Left cardiac atrium (tissue), 4 donors: Measurements from ENCODE around the gene DEFB119. TPM values are rescaled to one million over a fixed set of nuclear protein-coding genes. Genes with fewer than 3 reads are reported as not detected.
"Not testable (repeated sequence)": the region's sequence is repeated elsewhere in the genome, so short reads cannot be mapped to it uniquely, and the experiment has no call there.

Source experiments
- ATAC-seq, 2 donors: fragments of 200-7000 bp; cut with Tn5 transposase; one replicate each; pipeline ENCODE4 v1.9.1; 2020; ENCODE audit warnings: mild to moderate bottlenecking in 2 of 2, moderate library complexity in 2 of 2
- DNase-seq: peaks from one replicate; pipeline ENCODE4 v3.0.0-alpha.2; 2020
- intact Hi-C, 2 donors: fragments of 100-400 bp; cut with DNase I; formaldehyde crosslinking; loops; one replicate each; pipeline versions ENCODE4 v1.14.1 to v1.15.1; 2022 to 2023
- long read RNA-seq: library from polyadenylated mRNA; unstranded; transcript quantifications from one replicate; pipeline ENCODE4 v2.0.0, GENCODE V29; 2021
- total RNA-seq, 2 donors: library from RNA; stranded (reverse); fragmentation: NEBNext Ultra II Directional; extraction: Animal tissue kit (Norgen Biotek cat#: 25700); gene quantifications; one replicate each; pipeline ENCODE4 v1.2.1, GENCODE V29; 2021
- donor health status: DM: no; HTN: yes; CAD: no.
- donor health status: DM: no; HTN: yes; CAD: no; lungs with severe emphysema.
- donor health status: DM: yes; HTN: yes; CAD: no.
- donor health status: Dilated cardiomyopathy.

DEFB119 gene
- not detected for total RNA-seq
- long read RNA-seq = 0 reads

- no peak for ATAC-seq
- intact Hi-C loops = no loop called here
- no peak for DNase-seq
Measured at GRCh38 chr20:31390490-31390889, at the start of gene DEFB119. Gene DEFB119 (minus strand): TSS chr20:31390590. CDS start chr20:31390483, 107 bp downstream.

- intact Hi-C loops = no loop called here
- DNase-seq (no peak), ATAC-seq (no peak)
Measured at GRCh38 chr20:31430568-31431115, 40.3 kb upstream of the DEFB119 start.

- intact Hi-C loops, ATAC-seq, DNase-seq: not testable (repeated sequence)
Measured at GRCh38 chr20:31427576-31427975, 37.2 kb upstream of the DEFB119 start.

DNA sequence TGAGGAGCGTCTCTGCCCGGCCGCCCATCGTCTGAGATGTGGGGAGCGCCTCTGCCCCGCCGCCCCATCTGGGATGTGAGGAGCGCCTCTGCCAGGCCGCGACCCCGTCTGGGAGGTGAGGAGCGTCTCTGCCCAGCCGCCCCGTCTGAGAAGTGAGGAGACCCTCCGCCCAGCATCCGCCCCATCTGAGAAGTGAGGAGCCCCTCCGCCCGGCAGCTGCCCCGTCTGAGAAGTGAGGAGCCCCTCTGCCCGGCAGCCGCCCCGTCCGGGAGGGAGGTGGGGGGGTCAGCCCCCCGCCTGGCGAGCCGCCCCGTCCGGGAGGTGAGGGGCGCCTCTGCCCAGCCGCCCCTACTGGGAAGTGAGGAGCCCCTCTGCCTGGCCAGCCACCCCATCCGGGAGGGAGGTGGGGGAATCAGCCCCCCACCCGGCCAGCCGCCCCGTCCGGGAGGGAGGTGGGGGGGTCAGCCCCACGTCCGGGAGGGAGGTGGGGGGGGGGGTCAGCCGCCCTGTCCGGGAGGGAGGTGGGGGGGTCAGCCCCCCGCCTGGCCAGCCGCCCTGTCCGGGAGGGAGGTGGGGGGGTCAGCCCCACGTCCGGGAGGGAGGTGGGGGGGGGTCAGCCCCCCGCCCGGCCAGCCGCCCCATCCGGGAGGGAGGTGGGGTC lies 36.6 kb upstream of the DEFB119 start:
- ATAC-seq, DNase-seq, intact Hi-C loops: not testable (repeated sequence)

DNA sequence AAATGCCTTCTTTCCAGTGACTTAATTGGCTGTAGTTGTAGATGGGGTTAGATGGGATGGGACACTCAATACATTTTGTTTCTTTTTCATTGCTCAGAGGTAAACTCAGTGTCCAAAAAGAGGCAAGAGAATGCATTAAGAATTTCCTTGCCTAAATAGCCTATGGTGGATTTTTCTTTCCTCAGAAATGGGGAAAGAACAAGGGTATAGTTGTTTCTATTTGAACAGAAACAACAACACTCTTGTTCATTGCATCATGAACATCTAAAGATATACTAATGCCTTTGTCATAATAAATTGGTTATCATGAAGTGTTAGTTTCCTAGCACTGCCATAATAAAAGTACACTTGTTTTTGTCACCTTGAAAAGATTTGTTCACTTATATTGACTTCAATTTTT lies 35.4 kb upstream of the DEFB119 start:
- ATAC-seq (no peak), DNase-seq (no peak)
- intact Hi-C loops = no loop called here

GRCh38 chr20:31418307-31418706 lies 27.9 kb upstream of the DEFB119 start:
- intact Hi-C loops = no loop called here
- no peak for ATAC-seq
- no peak for DNase-seq

- DNase-seq (no peak), ATAC-seq (no peak)
- intact Hi-C loops = no loop called here
Measured at GRCh38 chr20:31415653-31416052, 25.3 kb upstream of the DEFB119 start.

- intact Hi-C loops = no loop called here
- DNase-seq (no peak), ATAC-seq (no peak)
Measured at GRCh38 chr20:31414381-31414780, 24.0 kb upstream of the DEFB119 start.

GRCh38 chr20:31410011-31410410 lies 19.6 kb upstream of the DEFB119 start:
- DNase-seq (no peak), ATAC-seq (no peak)
- intact Hi-C loops = no loop called here

DNA sequence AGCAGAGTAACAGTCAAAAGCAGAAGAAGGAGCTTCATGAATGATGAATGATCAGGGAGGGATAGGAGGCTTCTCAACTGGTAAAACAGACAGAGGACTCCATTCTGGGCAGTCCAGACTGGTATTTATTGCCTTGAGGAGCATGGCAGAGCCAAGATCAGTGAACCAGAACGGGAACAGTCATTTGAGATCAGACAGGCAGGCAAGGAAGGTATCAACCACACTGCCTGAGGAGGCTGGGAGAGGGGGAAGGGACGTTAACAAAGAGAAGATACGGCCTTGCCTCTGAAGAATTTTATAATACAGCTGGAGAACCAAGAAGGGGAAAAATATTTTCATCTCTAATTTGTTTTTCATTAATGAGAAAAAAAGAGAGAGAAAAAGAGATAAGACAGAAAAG lies 15.7 kb upstream of the DEFB119 start, which contains the start of gene DEFB121:
DEFB121 (minus strand) TSS at position 101 of the 400 bp plus-strand sequence; CDS start at position 38, 63 bp downstream.
- intact Hi-C loops = no loop called here
- DNase-seq (no peak), ATAC-seq (no peak)

DNA sequence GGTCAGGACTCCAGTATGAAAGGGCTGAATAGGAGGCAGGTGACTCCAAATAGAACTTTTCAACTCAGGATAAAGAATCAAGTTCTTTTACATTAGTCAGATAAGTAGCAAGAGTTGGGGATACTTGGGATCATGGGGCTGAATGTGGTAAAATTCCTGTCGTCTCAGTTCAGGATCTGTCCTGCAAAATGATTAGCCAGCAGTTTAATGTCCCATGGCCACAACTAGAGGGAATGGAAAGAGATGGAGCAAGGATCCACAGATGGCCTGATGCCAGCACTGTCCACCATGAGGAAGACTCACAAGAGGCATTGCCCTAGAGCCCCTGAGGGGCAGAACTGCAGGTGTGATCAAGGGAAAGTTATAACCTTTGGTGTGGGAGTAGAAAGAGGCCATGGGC lies 13.5 kb upstream of the DEFB119 start:
- intact Hi-C loops = no loop called here
- ATAC-seq = no peak
- DNase-seq = no peak

DNA sequence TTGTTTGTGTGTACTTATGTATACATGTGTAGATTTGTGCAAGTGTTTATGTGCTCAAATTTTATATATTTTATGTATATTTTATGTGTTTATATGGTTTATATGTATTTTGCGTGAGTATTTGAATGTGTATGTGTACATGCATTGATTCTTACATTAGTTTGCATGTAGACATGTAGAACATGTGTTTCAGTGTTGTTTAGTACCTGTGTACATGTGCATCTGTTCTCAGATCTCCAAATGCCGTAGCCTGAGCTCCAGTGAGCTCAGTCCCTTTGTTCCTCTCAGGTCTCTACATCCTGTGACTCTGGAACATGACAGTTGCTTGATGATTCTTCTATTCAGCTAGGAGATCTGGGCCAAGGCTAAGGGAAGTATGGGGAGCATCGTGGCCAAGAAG lies 4.5 kb upstream of the DEFB119 start:
- DNase-seq (no peak), ATAC-seq (no peak)
- intact Hi-C loops = no loop called here

DNA sequence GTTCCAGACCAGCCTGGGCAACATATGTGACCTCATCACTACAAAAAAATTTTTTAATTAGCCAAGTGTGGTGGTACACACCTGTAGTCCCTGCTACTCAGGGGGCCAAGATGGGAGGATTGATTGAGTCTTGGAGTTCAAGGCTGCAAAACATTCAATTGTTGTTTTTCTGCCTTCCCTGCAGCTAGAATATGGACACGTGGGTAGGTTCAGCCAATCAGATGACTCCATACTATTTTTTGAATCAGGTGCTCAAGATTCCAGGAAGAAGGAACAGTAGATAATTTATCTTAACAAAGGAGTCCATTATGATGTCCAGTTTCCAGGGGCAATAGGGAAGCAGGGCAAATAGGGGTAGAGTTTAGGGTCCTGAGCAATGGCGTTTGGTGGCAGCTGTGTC lies 2.4 kb upstream of the DEFB119 start:
- no peak for DNase-seq
- ATAC-seq = no peak
- intact Hi-C loops = no loop called here

GRCh38 chr20:31374346-31374745 lies 16.0 kb downstream of the DEFB119 start:
- DNase-seq (no peak), ATAC-seq (no peak)
- intact Hi-C loops = no loop called here

DNA sequence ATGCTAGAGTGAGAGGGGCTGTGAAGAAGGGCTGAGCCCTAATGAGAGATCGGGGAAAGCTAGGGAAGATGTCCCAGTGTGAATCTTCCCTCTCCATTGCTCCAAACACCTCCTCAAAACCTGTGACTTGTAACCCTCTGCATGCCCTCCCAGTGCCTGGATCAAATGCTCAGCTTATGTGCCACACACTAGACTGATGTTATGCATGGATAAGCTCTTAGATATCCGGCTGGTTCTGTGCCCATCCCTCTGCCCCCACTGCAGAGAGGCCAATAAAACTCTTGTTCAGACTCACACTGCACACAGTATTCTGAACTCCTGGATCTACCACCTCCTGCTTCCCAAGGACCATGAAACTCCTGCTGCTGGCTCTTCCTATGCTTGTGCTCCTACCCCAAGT lies 22.1 kb downstream of the DEFB119 start, which contains the start of gene DEFB118:
DEFB118 (plus strand) TSS at position 301 of the 400 bp plus-strand sequence; CDS start at position 351, 50 bp downstream.
- no peak for ATAC-seq
- no peak for DNase-seq
- intact Hi-C loops = no loop called here

- intact Hi-C loops, DNase-seq, ATAC-seq: not testable (repeated sequence)
Measured at GRCh38 chr20:31364272-31364671, 26.1 kb downstream of the DEFB119 start.

GRCh38 chr20:31363295-31363694 lies 27.1 kb downstream of the DEFB119 start:
- intact Hi-C loops = no loop called here
- DNase-seq (no peak), ATAC-seq (no peak)

DNA sequence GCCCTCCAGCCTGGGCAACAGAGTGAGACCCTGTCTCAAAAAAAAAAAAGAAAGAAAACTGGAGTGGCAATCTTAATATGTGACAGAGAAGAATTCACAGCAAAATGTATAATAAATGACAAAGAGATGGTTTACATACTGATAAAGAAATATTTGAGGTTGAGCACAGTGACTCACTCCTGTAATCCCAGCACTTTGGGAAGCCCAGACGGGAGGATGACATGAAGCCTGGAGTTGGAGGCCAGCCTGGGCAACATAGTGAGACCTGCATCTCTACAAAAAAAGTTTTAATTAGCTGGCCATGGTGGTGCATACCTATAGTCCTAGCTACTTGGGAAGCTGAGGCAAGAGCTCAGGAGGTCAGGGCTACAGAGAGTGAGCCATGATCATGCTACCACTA lies 34.4 kb downstream of the DEFB119 start:
- DNase-seq (no peak), ATAC-seq (no peak)
- intact Hi-C loops = no loop called here

DNA sequence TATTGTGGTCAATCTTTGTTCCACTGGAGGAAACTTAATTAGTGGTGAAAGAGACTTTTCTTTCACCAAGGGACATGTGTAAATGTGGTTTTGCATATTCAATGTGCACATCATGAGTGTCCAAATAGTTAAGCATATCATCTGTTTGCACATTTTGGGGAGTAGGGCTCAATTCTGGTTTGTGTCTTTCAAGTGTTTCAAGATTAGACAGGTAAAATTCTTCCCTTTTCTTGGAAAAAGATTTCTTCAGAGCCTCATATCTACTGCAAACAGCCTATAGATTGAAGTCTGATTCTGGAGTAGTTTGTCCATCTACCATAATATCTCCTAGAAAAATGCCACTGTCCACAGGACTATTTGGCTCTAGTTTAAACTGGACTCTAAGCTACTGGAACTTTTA lies 48.9 kb downstream of the DEFB119 start:
- DNase-seq = no peak
- intact Hi-C loops = no loop called here
- no peak for ATAC-seq

GRCh38 chr20:31330893-31331292 lies 59.5 kb downstream of the DEFB119 start:
- ATAC-seq = no peak
- DNase-seq = no peak
- intact Hi-C loops = no loop called here
